HepG2 (cell line): ENCODE data around the gene CYP27B1. TPM values are rescaled to one million over a fixed set of nuclear protein-coding genes. Genes with fewer than 3 reads are reported as not detected.

Experiments used
- ATAC-seq: fragments of 200-7000 bp; cut with Tn5 transposase; 3 replicates; pipeline ENCODE4 v1.9.1; 2020; ENCODE audit warnings: mild to moderate bottlenecking, moderate library complexity
- BruUV-seq: library from RNA; stranded (reverse); fragments of 400-500 nt; replicated peaks from 2 replicates; lab custom pipeline; 2021; lab: Mats Ljungman, UMichigan
- CTCF ChIA-PET: fragments of 300-600 bp; formaldehyde crosslinking; extraction: SDS; loops from one replicate; lab custom pipeline; 2021; ENCODE audit warnings: low total read pairs, inconsistent platforms, low intra/inter-chr PET ratio; lab: Yijun Ruan, JAX
- POLR2A ChIA-PET: fragments of 350-600 bp; sonication (Branson Sonifier 250); formaldehyde crosslinking; loops from one replicate; lab custom pipeline; 2020; ENCODE audit warnings: antibody characterized with exemption, inconsistent platforms; lab: Yijun Ruan, JAX
- DNase-seq: peaks from one replicate; pipeline ENCODE4 v3.0.0-alpha.2; 2015; ENCODE audit warnings: low spot score
- FAIRE-seq: peaks from 3 replicates; lab custom pipeline; 2011; peaks lifted over from hg19 to GRCh38; lab: Jason Lieb, UNC
- H2AFZ ChIP-seq: one replicate; pipeline ENCODE4 v1.6.1; 2011; ENCODE audit warnings: low read length, inconsistent platforms
- H3K27ac ChIP-seq: fragments of 300-600 bp; 3 replicates; pipeline ENCODE4 v1.8.0; 2011; ENCODE audit warnings: mixed run types, mild to moderate bottlenecking, mixed read lengths, low read length, inconsistent platforms; ENCODE audit not compliant: insufficient read depth; ENCODE audit errors: extremely low read length
- H3K27me3 ChIP-seq, 2 experiments: fragments of 200-600 bp in 1 of 2; 2 replicates in 1 of 2; 3 replicates in 1 of 2; pipeline versions ENCODE4 v1.6.0 to v1.8.0; 2011; ENCODE audit warnings: low read length in 2 of 2, mild to moderate bottlenecking in 2 of 2, moderate library complexity in 2 of 2, inconsistent platforms in 1 of 2; ENCODE audit not compliant: insufficient read depth in 2 of 2, control insufficient read depth in 1 of 2
- H3K36me3 ChIP-seq, 2 experiments: fragments of 200-600 bp in 1 of 2; replicated peaks in 1 of 2; 2 replicates in 1 of 2; 3 replicates in 1 of 2; pipeline versions ENCODE4 v1.5.1 to v1.8.0; 2011; ENCODE audit warnings: low read length in 2 of 2, inconsistent platforms in 1 of 2; ENCODE audit not compliant: insufficient read depth in 2 of 2, control insufficient read depth in 1 of 2
- H3K4me1 ChIP-seq: 2 replicates; pipeline ENCODE4 v1.5.1; 2012; ENCODE audit warnings: low read length, inconsistent platforms; ENCODE audit not compliant: insufficient read depth
- H3K4me2 ChIP-seq: 2 replicates; pipeline ENCODE4 v1.6.0; 2011; ENCODE audit warnings: low read depth, low read length, inconsistent platforms
- H3K4me3 ChIP-seq, 3 experiments: fragments of 200-600 bp in 1 of 3; sonication (generic), shearing (Covaris generic) in 1 of 3; replicated peaks in 1 of 3; 2 replicates each; pipeline ENCODE4 v1.5.1; 2011 to 2016; ENCODE audit warnings: low read length in 3 of 3, inconsistent platforms in 2 of 3, low read depth in 2 of 3, mild to moderate bottlenecking in 2 of 3, control low read depth in 1 of 3, mixed read lengths in 1 of 3; ENCODE audit not compliant: insufficient read depth in 1 of 3
- H3K79me2 ChIP-seq: one replicate; pipeline ENCODE4 v1.6.1; 2011; ENCODE audit warnings: low read length, inconsistent platforms; ENCODE audit not compliant: insufficient read depth
- H3K9ac ChIP-seq: 2 replicates; pipeline ENCODE4 v1.6.0; 2011; ENCODE audit warnings: mild to moderate bottlenecking, low read depth, low read length, inconsistent platforms; ENCODE audit not compliant: insufficient read depth
- H3K9me3 ChIP-seq: 2 replicates; pipeline ENCODE4 v1.5.1; 2012; ENCODE audit warnings: mild to moderate bottlenecking, low read length
- H4K20me1 ChIP-seq: 2 replicates; pipeline ENCODE4 v1.6.0; 2011; ENCODE audit warnings: inconsistent platforms, mild to moderate bottlenecking, low read length, moderate library complexity; ENCODE audit not compliant: insufficient read depth
- AKAP8 ChIP-seq: sonication (generic); formaldehyde crosslinking; IDR thresholded peaks from 2 replicates; pipeline ENCODE4 v1.5.1; 2020; ENCODE audit warnings: mild to moderate bottlenecking, missing genetic modification reagents
- CBFB ChIP-seq: sonication (generic); formaldehyde crosslinking; IDR thresholded peaks from 2 replicates; pipeline ENCODE4 v1.4.0; 2020; ENCODE audit warnings: missing genetic modification reagents
- CTCF ChIP-seq: sonication (generic); formaldehyde crosslinking; IDR thresholded peaks from 2 replicates; pipeline ENCODE4 v1.5.0; 2020; ENCODE audit warnings: mild to moderate bottlenecking, missing genetic modification reagents, moderate library complexity
- EEA1 ChIP-seq: sonication (generic); formaldehyde crosslinking; IDR thresholded peaks from 2 replicates; pipeline ENCODE4 v1.5.1; 2020; ENCODE audit warnings: mild to moderate bottlenecking, missing genetic modification reagents, borderline replicate concordance
- ELF1 ChIP-seq: sonication (generic); formaldehyde crosslinking; IDR thresholded peaks from 2 replicates; pipeline ENCODE4 v1.4.0; 2020; ENCODE audit warnings: missing genetic modification reagents
- FIP1L1 ChIP-seq: fragments of 200-400 bp; formaldehyde crosslinking; IDR thresholded peaks from 2 replicates; pipeline ENCODE4 v1.6.1; 2018; ENCODE audit warnings: low read depth, mild to moderate bottlenecking, low read length, moderate library complexity, borderline replicate concordance; ENCODE audit not compliant: insufficient read depth
- GPBP1L1 ChIP-seq: sonication (generic); formaldehyde crosslinking; IDR thresholded peaks from 2 replicates; pipeline ENCODE4 v1.5.0; 2020; ENCODE audit warnings: mild to moderate bottlenecking, missing genetic modification reagents
- KLF16 ChIP-seq, 2 experiments: sonication (generic) in 1 of 2; formaldehyde crosslinking in 1 of 2; IDR thresholded peaks; 2 replicates each; pipeline versions ENCODE4 v1.6.1 to v1.8.0; 2016 to 2023; ENCODE audit warnings: missing genetic modification reagents in 2 of 2, missing compliant biosample characterization in 1 of 2
- NONO ChIP-seq, 2 experiments: fragments of 450-650 bp in 1 of 2; sonication (generic) in 1 of 2; formaldehyde crosslinking in 1 of 2; IDR thresholded peaks in 1 of 2; conservative IDR thresholded peaks in 1 of 2; 2 replicates each; pipeline versions ENCODE4 v1.6.1 to v1.8.0; 2017 to 2022; ENCODE audit warnings: mild to moderate bottlenecking in 1 of 2, missing genetic modification reagents in 1 of 2, moderate library complexity in 1 of 2
- RBM39 ChIP-seq: fragments of 200-400 bp; formaldehyde crosslinking; IDR thresholded peaks from one replicate; pipeline ENCODE4 v1.6.1; 2018; ENCODE audit warnings: antibody characterized with exemption, mild to moderate bottlenecking, low read depth, low read length; ENCODE audit not compliant: poor library complexity, severe bottlenecking
- SMC3 ChIP-seq: IDR thresholded peaks from 2 replicates; pipeline ENCODE4 v1.6.1; 2011; ENCODE audit warnings: low read length, improper control_type of control experiment
- SP5 ChIP-seq: IDR thresholded peaks from 2 replicates; pipeline ENCODE4 v1.6.1; 2016; ENCODE audit warnings: low read depth, borderline replicate concordance
- ZBTB10 ChIP-seq: sonication (generic); formaldehyde crosslinking; IDR thresholded peaks from 2 replicates; pipeline ENCODE4 v1.4.0; 2020; ENCODE audit warnings: missing genetic modification reagents, borderline replicate concordance
- ZNF44 ChIP-seq: sonication (generic); formaldehyde crosslinking; IDR thresholded peaks from 2 replicates; pipeline ENCODE4 v1.5.1; 2020; ENCODE audit warnings: mild to moderate bottlenecking, missing genetic modification reagents
- ZNF710 ChIP-seq: sonication (generic); formaldehyde crosslinking; IDR thresholded peaks from 2 replicates; pipeline ENCODE4 v1.5.0; 2020; ENCODE audit warnings: mild to moderate bottlenecking, missing genetic modification reagents, borderline replicate concordance
- ZNF891 ChIP-seq: sonication (generic); formaldehyde crosslinking; IDR thresholded peaks from 2 replicates; pipeline ENCODE4 v1.5.0; 2020; ENCODE audit warnings: mild to moderate bottlenecking, missing genetic modification reagents
- WGBS: methylation state at CpG from one replicate; pipeline ENCODE4 v1.1.6; 2017; ENCODE audit warnings: low lambda C conversion rate; 5-methylcytosine and 5-hydroxymethylcytosine counted together
- in situ Hi-C: cut with HindIII; loops from 2 replicates; pipeline ENCODE4 v1.10.0; 2017; ENCODE audit warnings: low pct_unique_long_range_greater_than_20kb; ENCODE audit not compliant: extremely low pct_ligation_motif_present
- intact Hi-C: fragments of 100-400 bp; cut with micrococcal nuclease; formaldehyde crosslinking; loops from one replicate; pipeline ENCODE4 v1.10.0; 2022; ENCODE audit not compliant: unreplicated experiment
- polyA plus RNA-seq, 8 experiments: library from polyadenylated mRNA; depleted of rRNA in 3 of 8; stranded (reverse) in 7 of 8; unstranded in 1 of 8; fragments of >200 nt; fragmentation: Illumina TruSeq in 4 of 8; extraction: Trizol in 4 of 8; gene quantifications; 2 replicates each; pipeline versions ENCODE4 v1.2.1 to v1.2.3, GENCODE V29; 2011 to 2016; ENCODE audit warnings: low read depth in 4 of 8, missing spikeins in 1 of 8, mixed read lengths in 1 of 8; ENCODE audit not compliant: insufficient read depth in 1 of 8
- total RNA-seq, 5 experiments: library from RNA; depleted of rRNA; stranded (reverse); fragments of >200 nt; fragmentation: Illumina TruSeq; extraction: Trizol; gene quantifications; 2 replicates each; pipeline ENCODE4 v1.2.3, GENCODE V29; 2016; ENCODE audit warnings: low read depth in 1 of 5

The CYP27B1 gene
- total and polyA plus RNA-seq, 2 of the 13 experiments (the other 11 are each of a cell fraction or from before 2014, with no cell fraction given) = 2.3 to 3.0 TPM

GRCh38 chr12:57731411-57732080 is 35.3 kb downstream of the CYP27B1 start:
- H3K4me3 ChIP-seq = no peak overlapping the region
- H3K36me3 ChIP-seq = no peaks in the 10 kb centered on the region
- intact Hi-C loops (no loop called here), in situ Hi-C loops (no loop called here)
- peaks cover 24% of the 10 kb centered on the region for H3K4me1 ChIP-seq
- ChIA-PET CTCF (no interaction called here), POLR2A (no interaction called here)
- H3K27ac ChIP-seq = no peak overlapping the region
- no peaks in the 10 kb centered on the region for H4K20me1 ChIP-seq
- no peaks in the 10 kb centered on the region for H3K9me3 ChIP-seq
- no peak for ATAC-seq
- H3K9ac ChIP-seq = no peak overlapping the region
- WGBS = 18% methylated on average over 18 of the region's 19 CpGs
- no peak for FAIRE-seq
- peaks cover 6 to 43% of the 10 kb centered on the region in 2 experiments for H3K27me3 ChIP-seq
- no TSS peak for BruUV-seq
- no peak overlapping the region for H3K4me2 ChIP-seq
- no peak overlapping the region for H2AFZ ChIP-seq
- H3K79me2 ChIP-seq = no peaks in the 10 kb centered on the region
- DNase-seq = no peak
- TF ChIP-seq RBM39 (no peak), ZNF710 (CRISPR knock-in tag) (no peak), SP5 (CRISPR knock-in tag) (no peak), EEA1 (CRISPR knock-in tag) (no peak), GPBP1L1 (CRISPR knock-in tag) (no peak), KLF16 (CRISPR knock-in tag; IDR thresholded peaks at IDR 0.05) (no peak), NONO (IDR thresholded peaks at IDR 0.05) (no peak), NONO (CRISPR knock-in tag; conservative IDR thresholded peaks at IDR 0.05) (no peak), ELF1 (CRISPR knock-in tag) (no peak), ZNF891 (no peak), CBFB (no peak), SMC3 (no peak), ZBTB10 (CRISPR knock-in tag) (no peak), AKAP8 (CRISPR knock-in tag) (no peak), FIP1L1 (no peak), CTCF (CRISPR knock-in tag) (no peak), ZNF44 (CRISPR knock-in tag) (no peak)
